Panc1 (cell line): ENCODE data around the gene ADO.

Experiments used
- CTCF ChIP-seq: fragments of 450-650 bp; IDR thresholded peaks from 2 replicates; pipeline ENCODE4 v1.5.1; 2017; ENCODE audit warnings: mild to moderate bottlenecking
- POLR2AphosphoS5 ChIP-seq: IDR thresholded peaks from 2 replicates; pipeline ENCODE4 v1.6.1; 2012; ENCODE audit warnings: mild to moderate bottlenecking, low read depth, low read length, moderate library complexity
- REST ChIP-seq, 2 experiments: IDR thresholded peaks; 2 replicates each; pipeline ENCODE4 v1.6.1; 2011 to 2012; ENCODE audit warnings: low read depth in 2 of 2, control low read depth in 1 of 2, low read length in 1 of 2, mild to moderate bottlenecking in 1 of 2, moderate library complexity in 1 of 2; ENCODE audit not compliant: insufficient read depth in 1 of 2
- TCF7L2 ChIP-seq: IDR thresholded peaks from 2 replicates; pipeline ENCODE4 v1.6.1; 2011; ENCODE audit warnings: mild to moderate bottlenecking, low read depth, low read length, inconsistent platforms

- TF ChIP-seq REST (IDR thresholded peaks at IDR 0.05; ENCODE audit: insufficient read depth in 1 of 2, low read depth in 2 of 2, low read length in 1 of 2) (no peak), CTCF (no peak), POLR2AphosphoS5 (no peak), TCF7L2 (no peak)
Observed at GRCh38 chr10:62844280-62845011, 39.9 kb downstream of the ADO start.
